Activated naive CD4-positive, alpha-beta T cell treated with anti-CD3 and anti-CD28 coated beads, Interleukin-2, amount 50 U/mL, for 72 hours (primary cell): Measurements from ENCODE around the gene NRCAM. TPM values are rescaled to one million over a fixed set of nuclear protein-coding genes. Genes with fewer than 3 reads are reported as not detected.
"Not testable (repeated sequence)": the region's sequence is repeated elsewhere in the genome, so short reads cannot be mapped to it uniquely, and the experiment has no call there.

Source experiments
- ATAC-seq, 2 donors: fragments of 150-1000 bp; cut with Tn5 transposase; 2 replicates each; pipeline ENCODE4 v1.10.0; 2021; ENCODE audit warnings: mild to moderate bottlenecking in 2 of 2, moderate library complexity in 2 of 2
- DNase-seq, 2 donors: peaks; one replicate each; pipeline ENCODE4 v3.0.0; 2021 to 2022; ENCODE audit warnings: low spot score in 2 of 2
- H3K27ac Mint-ChIP-seq, 2 donors: one replicate each; pipeline ENCODE4 v1.8.0; 2022; ENCODE audit warnings: mild to moderate bottlenecking in 2 of 2, mixed read lengths in 2 of 2
- H3K36me3 Mint-ChIP-seq, 2 donors: one replicate each; pipeline ENCODE4 v1.8.0; 2022; ENCODE audit warnings: mixed read lengths in 2 of 2
- H3K9me3 Mint-ChIP-seq, 2 donors: one replicate each; pipeline ENCODE4 v1.8.0; 2022; ENCODE audit warnings: mixed read lengths in 2 of 2
- total RNA-seq, 2 donors: library from RNA; stranded (reverse); gene quantifications; one replicate each; pipeline ENCODE4 v1.2.3, GENCODE V29; 2022

Gene NRCAM
- total RNA-seq, 2 donors from 2014 or later: 0.09 to 0.80 TPM

GRCh38 chr7:108270385-108271015 is 185.7 kb downstream of the NRCAM start:
- H3K27ac Mint-ChIP-seq: no peak overlapping the region
- DNase-seq: no peak
- H3K9me3 Mint-ChIP-seq: peaks cover 2 to 3% of the 10 kb centered on the region in 2 donors
- no peaks in the 10 kb centered on the region for H3K36me3 Mint-ChIP-seq
- peak in 1 of 2 donors; percentile 40 for ATAC-seq

DNA sequence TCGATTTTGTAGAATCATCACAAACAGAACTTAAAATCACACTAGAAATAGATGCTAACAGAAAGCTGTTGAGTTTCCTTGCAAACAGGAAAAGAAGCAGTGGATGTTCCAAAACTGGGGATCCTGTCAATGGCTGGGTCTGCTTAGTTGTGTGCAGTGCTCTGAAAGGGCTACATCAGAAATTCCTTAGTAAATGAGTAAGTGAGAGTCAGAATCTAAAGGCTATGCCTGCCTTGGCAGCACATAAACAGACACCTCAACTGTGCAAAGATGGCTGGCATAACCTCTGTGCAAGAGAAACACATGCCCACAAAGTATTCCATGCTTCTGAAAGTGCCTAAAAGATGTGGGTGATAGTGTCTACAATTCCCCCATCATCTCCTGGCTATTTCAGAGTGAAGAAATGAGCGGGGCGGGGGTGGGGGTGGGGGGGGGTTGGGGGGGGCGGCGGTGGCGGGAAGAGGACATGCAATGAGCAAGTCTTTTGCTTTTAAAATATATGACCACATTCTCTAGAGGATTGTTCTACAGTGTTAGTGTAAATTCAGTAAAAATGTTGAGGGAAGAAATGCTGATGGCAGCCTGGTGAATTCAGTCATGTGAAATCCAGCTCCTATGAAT is 187.9 kb downstream of the NRCAM start:
- H3K27ac Mint-ChIP-seq: no peak overlapping the region

GRCh38 chr7:108267615-108268014 is 188.6 kb downstream of the NRCAM start:
- H3K9me3 Mint-ChIP-seq: no peaks in the 10 kb centered on the region
- no peak for ATAC-seq
- no peaks in the 10 kb centered on the region for H3K36me3 Mint-ChIP-seq
- DNase-seq: no peak
- no peak overlapping the region for H3K27ac Mint-ChIP-seq

More for the DNA sequence above, 187.9 kb downstream of the NRCAM start:
- no peaks in the 10 kb centered on the region for H3K36me3 Mint-ChIP-seq
- H3K9me3 Mint-ChIP-seq: no peaks in the 10 kb centered on the region
- no peak for DNase-seq
- no peak for ATAC-seq

- H3K9me3 Mint-ChIP-seq: no peaks in the 10 kb centered on the region
- DNase-seq: no peak
- no peak overlapping the region for H3K27ac Mint-ChIP-seq
- H3K36me3 Mint-ChIP-seq: no peaks in the 10 kb centered on the region
- ATAC-seq: peak in 1 of 2 donors; percentile 59
Measured at GRCh38 chr7:108266491-108266890, 189.7 kb downstream of the NRCAM start.

GRCh38 chr7:108266035-108266434 is 190.2 kb downstream of the NRCAM start:
- no peaks in the 10 kb centered on the region for H3K9me3 Mint-ChIP-seq
- no peak overlapping the region for H3K27ac Mint-ChIP-seq
- no peaks in the 10 kb centered on the region for H3K36me3 Mint-ChIP-seq
- ATAC-seq (no peak), DNase-seq (no peak)

DNA sequence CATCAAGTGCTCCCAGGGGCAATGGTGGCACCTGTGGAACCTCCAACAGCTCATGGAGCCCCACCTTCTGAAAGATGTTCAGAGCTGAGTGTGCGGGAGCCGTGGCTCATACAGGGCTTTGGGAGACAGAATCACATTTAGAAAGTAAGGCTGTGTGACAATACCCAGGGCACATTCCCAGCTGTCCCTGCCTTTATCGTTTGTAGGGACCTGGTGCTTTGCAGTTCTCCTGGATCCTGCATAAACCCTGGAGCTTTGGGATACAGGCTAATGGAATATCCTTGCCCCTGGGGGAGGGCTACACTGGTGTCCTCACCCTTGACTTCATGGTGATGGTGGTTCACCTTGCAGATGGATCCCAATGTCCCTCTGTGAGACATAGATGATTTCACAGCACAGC is 191.2 kb downstream of the NRCAM start:
- no peak overlapping the region for H3K27ac Mint-ChIP-seq
- H3K36me3 Mint-ChIP-seq: no peaks in the 10 kb centered on the region
- ATAC-seq (no peak), DNase-seq (no peak)
- peaks cover 0 to 7% of the 10 kb centered on the region in 2 donors for H3K9me3 Mint-ChIP-seq

GRCh38 chr7:108263425-108263824 is 192.8 kb downstream of the NRCAM start:
- Mint-ChIP-seq H3K36me3 (peaks cover 0 to 6% of the 10 kb centered on the region in 2 donors), H3K9me3 (peaks cover 5 to 12% of the 10 kb centered on the region in 2 donors), H3K27ac (no peak overlapping the region)
- DNase-seq (no peak), ATAC-seq (no peak)

DNA sequence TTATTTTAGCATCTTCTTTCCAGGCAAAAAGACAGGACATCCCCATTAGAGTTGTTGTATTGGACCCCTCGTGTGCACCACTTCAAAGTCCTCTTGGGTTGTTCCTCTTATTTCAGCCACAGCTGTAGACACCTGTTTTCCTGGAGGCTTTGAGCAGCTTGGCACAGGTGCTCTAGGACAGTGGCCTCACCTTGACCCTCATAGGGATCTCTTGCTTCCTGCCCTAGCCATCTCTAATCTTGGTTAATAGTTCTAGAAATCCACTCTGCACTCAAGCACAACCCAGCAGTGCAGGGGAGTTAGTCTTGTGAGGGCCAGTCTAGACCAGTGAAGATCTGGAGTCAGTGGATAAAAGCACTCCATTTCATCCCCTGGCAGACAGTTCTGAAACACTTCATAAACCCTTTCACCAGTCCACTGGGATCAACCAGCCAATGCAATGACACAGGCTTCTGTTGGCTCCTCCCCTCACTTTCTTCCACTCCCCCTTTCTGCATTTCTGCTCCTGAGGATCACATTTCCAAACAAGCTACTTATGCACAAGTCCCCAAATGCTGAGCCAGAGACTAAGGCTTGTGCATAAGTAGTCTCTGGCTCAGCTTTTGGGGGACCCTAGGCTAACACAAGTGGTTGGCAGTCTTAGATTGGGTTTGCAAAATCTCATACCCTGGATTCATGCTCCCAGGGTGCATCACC is 194.5 kb downstream of the NRCAM start:
- no peak for DNase-seq
- Mint-ChIP-seq H3K27ac (no peak overlapping the region), H3K36me3 (peaks cover under 1 to 6% of the 10 kb centered on the region in 2 donors), H3K9me3 (peaks cover 5 to 12% of the 10 kb centered on the region in 2 donors)
- no peak for ATAC-seq

- H3K36me3 Mint-ChIP-seq, H3K27ac Mint-ChIP-seq, DNase-seq, ATAC-seq: not testable (repeated sequence)
- H3K9me3 Mint-ChIP-seq: peaks cover 9 to 12% of the 10 kb centered on the region in 2 donors
Measured at GRCh38 chr7:108259447-108259846, 196.8 kb downstream of the NRCAM start.

DNA sequence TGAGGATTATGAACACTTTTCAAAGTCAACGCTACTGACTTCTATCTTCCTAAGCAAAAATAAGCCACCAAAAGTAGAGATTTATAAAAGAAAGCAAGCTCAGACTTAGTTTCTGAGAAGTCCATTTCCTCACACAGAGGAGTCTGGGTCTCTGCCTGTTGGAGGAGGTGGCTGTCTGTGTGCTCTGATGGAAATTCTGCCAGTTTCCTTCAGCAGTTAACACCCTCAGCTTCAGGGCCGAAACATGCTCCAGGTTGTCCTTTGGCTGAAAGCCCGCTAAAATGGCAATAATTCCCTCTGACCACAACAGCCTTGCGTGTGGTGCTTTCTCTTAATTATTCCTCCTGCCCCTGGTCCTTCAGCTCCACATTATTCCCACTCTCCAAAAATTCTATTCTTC is 198.3 kb downstream of the NRCAM start:
- H3K9me3 Mint-ChIP-seq: peaks cover 9 to 12% of the 10 kb centered on the region in 2 donors
- no peak overlapping the region for H3K27ac Mint-ChIP-seq
- no peak for DNase-seq
- peaks cover 6% of the 10 kb centered on the region in 2 donors for H3K36me3 Mint-ChIP-seq
- no peak for ATAC-seq

DNA sequence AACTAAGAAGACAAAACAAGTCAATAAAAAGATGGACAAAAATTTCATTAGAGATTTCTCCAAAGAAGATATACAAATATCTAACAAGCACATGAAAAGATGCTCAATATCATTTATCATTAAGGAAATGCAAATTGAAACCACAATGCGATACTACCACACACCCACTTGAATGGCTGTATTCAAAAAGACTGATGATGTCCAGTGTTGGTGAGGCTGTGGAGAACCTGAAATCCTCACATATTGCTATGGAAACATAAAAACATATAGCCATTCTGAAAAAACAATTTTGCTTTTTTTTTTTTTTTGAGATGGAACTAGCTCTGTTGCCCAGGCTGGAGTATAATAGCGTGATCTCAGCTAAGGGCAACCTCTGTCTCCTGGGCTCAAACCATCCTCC is 202.0 kb downstream of the NRCAM start:
- no peak for ATAC-seq
- peaks cover 2 to 6% of the 10 kb centered on the region in 2 donors for H3K36me3 Mint-ChIP-seq
- peaks cover under 1 to 5% of the 10 kb centered on the region in 2 donors for H3K9me3 Mint-ChIP-seq
- no peak for DNase-seq
- H3K27ac Mint-ChIP-seq: no peak overlapping the region

DNA sequence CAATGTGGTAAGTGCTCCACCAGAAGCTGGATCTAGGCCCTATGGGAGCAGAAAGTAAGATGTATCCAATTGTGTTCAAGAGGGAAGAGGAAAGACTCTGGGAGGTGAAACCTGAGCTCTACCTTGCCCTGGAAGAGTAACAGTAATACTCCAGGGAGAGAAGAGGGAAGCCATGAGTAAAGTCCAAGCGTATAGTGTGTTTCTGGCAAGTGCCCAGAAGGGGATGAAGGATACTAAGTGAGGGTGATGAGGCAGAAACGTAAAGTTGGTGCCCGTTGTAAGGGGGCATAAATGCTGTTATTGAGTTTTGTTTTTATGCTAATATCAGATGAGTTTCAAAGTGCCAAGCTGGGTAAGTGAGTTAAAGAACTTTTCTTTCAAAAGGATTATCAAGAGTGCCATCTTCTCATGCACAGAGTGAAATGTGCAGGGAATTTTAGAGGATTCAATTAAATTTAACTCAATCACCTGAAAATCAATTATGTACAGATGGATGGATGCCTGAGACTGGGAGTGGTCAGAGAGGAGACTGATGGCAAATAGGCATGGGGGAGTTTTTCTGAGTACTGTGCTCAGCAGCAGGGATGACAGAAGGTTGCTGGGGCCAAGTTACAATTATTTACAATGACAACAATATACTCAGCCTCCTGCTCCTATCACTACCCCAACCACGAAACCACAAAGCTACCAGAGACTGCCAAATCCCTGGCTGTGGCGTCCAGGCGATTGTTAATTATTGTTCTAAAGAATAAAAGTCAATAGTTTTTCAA is 202.8 kb downstream of the NRCAM start:
- Mint-ChIP-seq H3K9me3 (peaks cover 0 to 4% of the 10 kb centered on the region in 2 donors), H3K27ac (peak overlapping the region in 1 of 2 donors; percentile 17), H3K36me3 (peaks cover 0 to 6% of the 10 kb centered on the region in 2 donors)
- ATAC-seq (no peak), DNase-seq (no peak)

- DNase-seq (no peak), ATAC-seq (no peak)
- H3K9me3 Mint-ChIP-seq: peaks cover 0 to 4% of the 10 kb centered on the region in 2 donors
- H3K36me3 Mint-ChIP-seq: peaks cover 0 to 6% of the 10 kb centered on the region in 2 donors
- H3K27ac Mint-ChIP-seq: no peak overlapping the region
Measured at GRCh38 chr7:108252177-108252576, 204.1 kb downstream of the NRCAM start.

- Mint-ChIP-seq H3K9me3 (peaks cover 0 to 4% of the 10 kb centered on the region in 2 donors), H3K36me3 (peaks cover 0 to 5% of the 10 kb centered on the region in 2 donors), H3K27ac (no peak overlapping the region)
- ATAC-seq: no peak
- no peak for DNase-seq
Measured at GRCh38 chr7:108251700-108252099, 204.5 kb downstream of the NRCAM start.

GRCh38 chr7:108249453-108249852 is 206.8 kb downstream of the NRCAM start:
- ATAC-seq: no peak
- no peaks in the 10 kb centered on the region for H3K36me3 Mint-ChIP-seq
- DNase-seq: no peak
- no peaks in the 10 kb centered on the region for H3K9me3 Mint-ChIP-seq
- H3K27ac Mint-ChIP-seq: no peak overlapping the region

- no peak overlapping the region for H3K27ac Mint-ChIP-seq
- no peaks in the 10 kb centered on the region for H3K36me3 Mint-ChIP-seq
- DNase-seq: no peak
- no peaks in the 10 kb centered on the region for H3K9me3 Mint-ChIP-seq
- no peak for ATAC-seq
Measured at GRCh38 chr7:108248821-108249220, 207.4 kb downstream of the NRCAM start.

DNA sequence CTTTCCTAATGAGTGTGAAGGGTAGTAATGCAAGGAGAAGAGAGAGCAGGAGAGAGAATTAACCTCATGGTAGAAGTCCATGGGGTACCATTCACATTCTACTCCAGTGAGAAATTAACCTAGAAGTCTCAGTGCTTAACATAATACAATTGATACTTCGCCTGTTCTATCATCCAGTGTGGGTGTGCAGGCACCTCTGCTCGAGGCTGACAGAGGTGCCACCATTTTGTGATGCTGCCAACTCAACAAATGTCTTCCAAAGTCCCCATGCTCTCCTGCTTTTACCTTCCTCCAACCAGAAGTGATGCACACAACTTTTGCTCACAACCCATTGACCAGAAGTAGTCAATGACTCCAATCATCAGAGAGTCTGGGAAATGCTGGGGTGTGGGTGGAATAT is 207.8 kb downstream of the NRCAM start:
- no peak for DNase-seq
- Mint-ChIP-seq H3K36me3 (no peaks in the 10 kb centered on the region), H3K27ac (no peak overlapping the region), H3K9me3 (no peaks in the 10 kb centered on the region)
- no peak for ATAC-seq
